ENCODE data around the gene LRRC32. TPM values are rescaled to one million over a fixed set of nuclear protein-coding genes. Genes with fewer than 3 reads are reported as not detected.

The LRRC32 gene
- total and polyA plus RNA-seq, 2 experiments from 2014 or later: 0.42 to 0.58 TPM

DNA sequence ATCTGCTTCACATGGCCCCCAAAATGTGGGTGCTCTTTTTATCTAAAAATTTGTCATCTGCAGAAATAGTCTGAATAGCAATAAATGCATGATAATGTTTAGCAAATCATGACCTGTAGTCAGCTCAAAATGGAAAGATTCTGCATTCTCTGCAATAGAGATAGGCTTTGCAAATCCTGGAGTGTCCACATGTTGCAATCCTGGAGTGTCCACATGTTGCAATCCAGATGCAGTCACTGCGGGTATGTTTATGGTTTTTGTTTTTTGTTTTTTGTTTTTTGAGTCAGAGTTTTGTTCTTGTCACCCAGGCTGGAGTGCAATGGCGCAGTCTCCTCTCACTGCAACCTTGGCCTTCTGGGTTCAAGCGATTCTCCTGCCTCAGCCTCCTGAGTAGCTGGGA lies 20.2 kb upstream of the LRRC32 start:
- Histone ChIP-seq H3K79me2 (replicated peaks; ENCODE audit: insufficient read depth) (no peaks in the 10 kb centered on the region), H3F3A (replicated peaks; ENCODE audit: low read depth) (no peaks in the 10 kb centered on the region), H3K4me1 (ENCODE audit: insufficient read depth) (peaks cover 7% of the 10 kb centered on the region; the same call in 1 of the 2 replicates), H2AFZ (no peak overlapping the region), H3K27me3 (ENCODE audit: insufficient read depth) (no peaks in the 10 kb centered on the region), H3K4me2 (no peak overlapping the region), H3K36me3 (ENCODE audit: insufficient read depth) (no peaks in the 10 kb centered on the region), H3K27ac (ENCODE audit: low read depth) (no peak overlapping the region), H3K9me2 (ENCODE audit: insufficient read depth) (no peaks in the 10 kb centered on the region), H3K4me3 (no peak overlapping the region), H4K20me1 (replicated peaks; ENCODE audit: insufficient read depth) (no peaks in the 10 kb centered on the region)
- TF ChIP-seq, protein P1, sequence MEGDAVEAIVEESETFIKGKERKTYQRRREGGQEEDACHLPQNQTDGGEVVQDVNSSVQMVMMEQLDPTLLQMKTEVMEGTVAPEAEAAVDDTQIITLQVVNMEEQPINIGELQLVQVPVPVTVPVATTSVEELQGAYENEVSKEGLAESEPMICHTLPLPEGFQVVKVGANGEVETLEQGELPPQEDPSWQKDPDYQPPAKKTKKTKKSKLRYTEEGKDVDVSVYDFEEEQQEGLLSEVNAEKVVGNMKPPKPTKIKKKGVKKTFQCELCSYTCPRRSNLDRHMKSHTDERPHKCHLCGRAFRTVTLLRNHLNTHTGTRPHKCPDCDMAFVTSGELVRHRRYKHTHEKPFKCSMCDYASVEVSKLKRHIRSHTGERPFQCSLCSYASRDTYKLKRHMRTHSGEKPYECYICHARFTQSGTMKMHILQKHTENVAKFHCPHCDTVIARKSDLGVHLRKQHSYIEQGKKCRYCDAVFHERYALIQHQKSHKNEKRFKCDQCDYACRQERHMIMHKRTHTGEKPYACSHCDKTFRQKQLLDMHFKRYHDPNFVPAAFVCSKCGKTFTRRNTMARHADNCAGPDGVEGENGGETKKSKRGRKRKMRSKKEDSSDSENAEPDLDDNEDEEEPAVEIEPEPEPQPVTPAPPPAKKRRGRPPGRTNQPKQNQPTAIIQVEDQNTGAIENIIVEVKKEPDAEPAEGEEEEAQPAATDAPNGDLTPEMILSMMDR (conservative IDR thresholded peaks at IDR 0.05; ENCODE audit: low read depth in 2 of 2): no peak
- TF ChIP-seq ZNF462 (CRISPR knock-in tag; IDR thresholded peaks at IDR 0.05): no peak
- TF ChIP-seq EZH2 (IDR thresholded peaks at IDR 0.05; ENCODE audit: low read depth, unreplicated experiment): no peak
- TF ChIP-seq, protein P2, sequence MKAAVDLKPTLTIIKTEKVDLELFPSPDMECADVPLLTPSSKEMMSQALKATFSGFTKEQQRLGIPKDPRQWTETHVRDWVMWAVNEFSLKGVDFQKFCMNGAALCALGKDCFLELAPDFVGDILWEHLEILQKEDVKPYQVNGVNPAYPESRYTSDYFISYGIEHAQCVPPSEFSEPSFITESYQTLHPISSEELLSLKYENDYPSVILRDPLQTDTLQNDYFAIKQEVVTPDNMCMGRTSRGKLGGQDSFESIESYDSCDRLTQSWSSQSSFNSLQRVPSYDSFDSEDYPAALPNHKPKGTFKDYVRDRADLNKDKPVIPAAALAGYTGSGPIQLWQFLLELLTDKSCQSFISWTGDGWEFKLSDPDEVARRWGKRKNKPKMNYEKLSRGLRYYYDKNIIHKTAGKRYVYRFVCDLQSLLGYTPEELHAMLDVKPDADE (IDR thresholded peaks at IDR 0.05): no peak
- TF ChIP-seq CREB1 (CRISPR knock-in tag; IDR thresholded peaks at IDR 0.05; ENCODE audit: low read depth): no peak
- TF ChIP-seq EZH2phosphoT487 (IDR thresholded peaks at IDR 0.05; ENCODE audit: unreplicated experiment): no peak
- no peak for TF ChIP-seq ZNF331 (CRISPR knock-in tag; IDR thresholded peaks at IDR 0.05; ENCODE audit: low read depth)
- TF ChIP-seq JUNB (IDR thresholded peaks at IDR 0.05; ENCODE audit: unreplicated experiment): no peak
- no peak for TF ChIP-seq POLR2AphosphoS5 (IDR thresholded peaks at IDR 0.05; ENCODE audit: low read depth)
- TF ChIP-seq STAT1 (IDR thresholded peaks at IDR 0.05; ENCODE audit: unreplicated experiment): no peak
- TF ChIP-seq ZNF114 (CRISPR knock-in tag; IDR thresholded peaks at IDR 0.05): no peak
- no peak for TF ChIP-seq NANOG (IDR thresholded peaks at IDR 0.05; ENCODE audit: borderline replicate concordance)
- TF ChIP-seq, protein P3, sequence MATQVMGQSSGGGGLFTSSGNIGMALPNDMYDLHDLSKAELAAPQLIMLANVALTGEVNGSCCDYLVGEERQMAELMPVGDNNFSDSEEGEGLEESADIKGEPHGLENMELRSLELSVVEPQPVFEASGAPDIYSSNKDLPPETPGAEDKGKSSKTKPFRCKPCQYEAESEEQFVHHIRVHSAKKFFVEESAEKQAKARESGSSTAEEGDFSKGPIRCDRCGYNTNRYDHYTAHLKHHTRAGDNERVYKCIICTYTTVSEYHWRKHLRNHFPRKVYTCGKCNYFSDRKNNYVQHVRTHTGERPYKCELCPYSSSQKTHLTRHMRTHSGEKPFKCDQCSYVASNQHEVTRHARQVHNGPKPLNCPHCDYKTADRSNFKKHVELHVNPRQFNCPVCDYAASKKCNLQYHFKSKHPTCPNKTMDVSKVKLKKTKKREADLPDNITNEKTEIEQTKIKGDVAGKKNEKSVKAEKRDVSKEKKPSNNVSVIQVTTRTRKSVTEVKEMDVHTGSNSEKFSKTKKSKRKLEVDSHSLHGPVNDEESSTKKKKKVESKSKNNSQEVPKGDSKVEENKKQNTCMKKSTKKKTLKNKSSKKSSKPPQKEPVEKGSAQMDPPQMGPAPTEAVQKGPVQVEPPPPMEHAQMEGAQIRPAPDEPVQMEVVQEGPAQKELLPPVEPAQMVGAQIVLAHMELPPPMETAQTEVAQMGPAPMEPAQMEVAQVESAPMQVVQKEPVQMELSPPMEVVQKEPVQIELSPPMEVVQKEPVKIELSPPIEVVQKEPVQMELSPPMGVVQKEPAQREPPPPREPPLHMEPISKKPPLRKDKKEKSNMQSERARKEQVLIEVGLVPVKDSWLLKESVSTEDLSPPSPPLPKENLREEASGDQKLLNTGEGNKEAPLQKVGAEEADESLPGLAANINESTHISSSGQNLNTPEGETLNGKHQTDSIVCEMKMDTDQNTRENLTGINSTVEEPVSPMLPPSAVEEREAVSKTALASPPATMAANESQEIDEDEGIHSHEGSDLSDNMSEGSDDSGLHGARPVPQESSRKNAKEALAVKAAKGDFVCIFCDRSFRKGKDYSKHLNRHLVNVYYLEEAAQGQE (IDR thresholded peaks at IDR 0.05; ENCODE audit: unreplicated experiment): no peak
- H3K9me3 Mint-ChIP-seq: no peaks in the 10 kb centered on the region; the same call in 2 of the 3 replicates
- H3K27me3 Mint-ChIP-seq (ENCODE audit: insufficient read depth, low read depth, poor library complexity): peaks cover 22% of the 10 kb centered on the region
- ATAC-seq: no peak
- no peak overlapping the region for H3K4me3 Mint-ChIP-seq
- no peak for DNase-seq (ENCODE audit: low spot score)
- H3K4me1 Mint-ChIP-seq: peaks cover 11% of the 10 kb centered on the region
- no peak overlapping the region for H3K27ac Mint-ChIP-seq
- H3K36me3 Mint-ChIP-seq (ENCODE audit: low read depth): no peaks in the 10 kb centered on the region
